HG02623 (cell line): ENCODE data around the gene SPATA33.

ENCODE experiments used
- ATAC-seq: cut with Tn5 transposase; IDR thresholded peaks from one replicate; pipeline ENCODE4 v1.9.1; 2021; ENCODE audit warnings: moderate library complexity; ENCODE audit not compliant: unreplicated experiment

SPATA33 gene

GRCh38 chr16:89657442-89658220, at the start of gene SPATA33, which contains the start of gene CHMP1A:
TSS of gene SPATA33 (plus strand) at chr16:89657836. CDS start at chr16:89657912, 76 bp downstream.
TSS of gene CHMP1A (minus strand) at chr16:89657708. CDS start at chr16:89657588, 120 bp downstream.
- peak; percentile 88 for ATAC-seq

GRCh38 chr16:89607937-89608740, 49.5 kb upstream of the SPATA33 start:
- no peak for ATAC-seq

GRCh38 chr16:89610108-89610453, 47.6 kb upstream of the SPATA33 start:
- ATAC-seq = no peak

- ATAC-seq = no peak
Observed at GRCh38 chr16:89612415-89613166, 45.0 kb upstream of the SPATA33 start.

DNA sequence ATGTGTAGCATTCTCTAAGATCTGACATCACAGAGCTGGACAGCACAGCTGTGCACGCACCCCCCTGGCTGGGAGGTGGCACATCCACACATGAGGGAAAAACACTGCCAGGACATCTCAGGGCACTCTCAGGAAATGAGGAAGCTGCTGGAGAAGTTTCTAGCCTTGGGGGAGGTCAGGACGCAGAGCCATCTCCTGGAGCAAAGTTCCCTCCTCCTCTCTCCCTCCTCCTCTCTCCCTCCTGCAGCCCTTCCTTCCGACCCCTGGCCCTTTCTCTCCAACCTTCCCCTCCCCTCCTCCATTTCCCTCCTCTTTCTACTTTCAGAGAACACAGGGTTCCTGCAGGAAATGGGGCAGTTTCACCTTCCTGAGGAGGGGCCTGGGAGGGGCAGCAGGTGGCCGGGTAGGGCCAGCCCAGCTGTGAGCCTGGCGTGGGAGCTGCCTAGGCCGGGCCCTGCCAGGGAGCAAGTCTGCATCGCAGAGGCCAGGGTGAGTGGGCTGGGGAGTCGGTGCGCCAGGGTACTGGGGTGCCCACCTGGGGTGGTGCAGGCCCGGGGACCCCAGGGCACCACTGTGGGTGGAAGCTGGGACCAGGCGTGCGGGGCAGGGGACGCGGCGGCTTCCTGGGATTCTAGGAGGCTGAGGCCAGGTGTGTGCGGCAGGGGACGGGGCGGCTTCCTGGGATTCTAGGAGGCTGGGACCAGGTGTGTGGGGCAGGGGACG, 44.2 kb upstream of the SPATA33 start, which contains the start of gene DPEP1:
TSS of gene DPEP1 (plus strand) at position 412 of the 723 bp plus-strand sequence. CDS start 16,769 bp downstream, outside the sequence.
- no peak for ATAC-seq

DNA sequence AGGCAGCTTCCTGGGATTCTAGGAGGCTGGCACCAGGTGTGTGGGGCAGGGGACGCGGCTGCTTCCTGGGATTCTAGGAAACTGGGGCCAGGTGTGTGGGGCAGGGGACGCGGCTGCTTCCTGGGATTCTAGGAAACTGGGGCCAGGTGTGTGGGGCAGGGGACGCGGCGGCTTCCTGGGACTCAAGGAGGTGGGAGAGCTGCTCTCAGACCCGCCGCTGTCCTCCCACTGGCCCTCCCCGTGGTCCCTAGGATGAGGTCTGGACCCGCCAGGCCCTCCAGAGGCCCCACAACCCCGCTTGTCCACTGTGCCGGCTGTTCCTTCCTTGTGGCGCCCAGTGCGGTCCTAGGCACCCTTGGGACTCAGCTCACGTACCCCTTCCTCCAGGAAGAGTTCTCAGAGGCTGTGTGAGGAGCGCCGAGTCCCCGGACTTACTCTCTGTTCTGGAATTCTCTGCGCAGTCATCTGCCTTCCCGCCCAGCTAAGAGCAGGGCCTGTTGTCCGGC, 43.6 kb upstream of the SPATA33 start:
- ATAC-seq = no peak

- ATAC-seq = no peak
Observed at GRCh38 chr16:89615176-89615575, 42.5 kb upstream of the SPATA33 start.

GRCh38 chr16:89615596-89616090, 42.0 kb upstream of the SPATA33 start:
- ATAC-seq = no peak

GRCh38 chr16:89616623-89617022, 41.0 kb upstream of the SPATA33 start:
- ATAC-seq = no peak

DNA sequence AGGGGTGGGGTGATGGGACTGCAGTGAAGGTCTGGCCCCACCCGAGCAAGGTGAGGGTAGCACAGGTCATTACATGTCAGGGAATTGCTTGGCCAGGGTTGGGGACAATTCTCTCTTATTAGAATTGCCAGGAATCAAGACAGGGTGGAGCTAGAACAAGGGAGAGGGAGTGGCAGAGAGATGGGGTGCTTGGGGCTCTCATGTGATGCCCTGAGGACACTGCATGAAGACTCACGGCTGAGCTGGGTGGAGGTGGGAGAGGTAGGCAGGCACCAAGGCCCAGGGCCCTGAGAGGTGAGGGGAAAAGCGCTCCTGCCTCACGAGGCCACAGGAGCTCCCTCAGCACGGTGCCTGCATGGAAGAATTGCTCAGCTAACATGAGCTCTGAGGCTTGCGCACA, 40.6 kb upstream of the SPATA33 start:
- no peak for ATAC-seq

GRCh38 chr16:89618109-89618998, 39.3 kb upstream of the SPATA33 start:
- ATAC-seq = no peak

DNA sequence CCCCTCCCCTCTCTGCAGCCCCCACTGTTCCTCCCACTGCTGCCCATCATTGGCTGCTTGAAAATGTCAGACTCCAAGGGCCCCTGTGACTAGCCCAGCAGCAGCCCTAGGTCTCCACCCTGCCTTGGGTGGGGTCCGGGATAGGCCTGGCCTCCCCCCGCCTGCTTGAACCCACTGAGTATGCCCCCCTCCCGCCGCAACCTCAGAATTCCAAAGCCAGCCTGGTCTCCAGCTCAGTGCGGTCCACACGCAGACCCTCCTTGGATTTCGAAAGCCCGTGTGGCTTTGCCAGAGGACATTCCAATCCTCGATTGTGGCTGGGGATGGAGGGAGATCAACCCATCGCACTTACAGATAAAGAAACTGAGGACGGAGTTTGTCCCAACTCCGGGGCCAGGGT, 37.8 kb upstream of the SPATA33 start:
- ATAC-seq = no peak

DNA sequence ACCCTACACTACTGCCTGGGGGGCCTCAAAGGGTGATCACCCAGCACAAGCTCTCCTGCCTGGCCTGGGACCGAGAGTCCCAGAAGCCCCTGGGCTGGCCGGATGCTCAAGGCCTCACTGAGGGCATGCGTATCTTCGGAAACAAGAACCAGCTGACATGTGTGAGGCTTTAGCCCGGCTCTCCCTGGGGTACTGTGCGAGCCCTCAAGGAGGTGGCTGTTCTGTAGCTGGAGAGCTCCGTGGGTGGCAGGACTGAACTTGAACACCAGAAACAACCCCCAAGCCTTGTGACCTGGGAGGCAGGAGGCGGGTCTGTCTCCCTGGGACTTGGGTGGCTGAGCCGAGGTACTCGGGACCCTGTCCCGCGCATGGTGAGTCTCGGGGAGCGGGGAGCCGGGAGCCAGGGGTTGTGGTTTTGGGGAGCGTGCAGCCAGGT, 37.2 kb upstream of the SPATA33 start:
- ATAC-seq = no peak

DNA sequence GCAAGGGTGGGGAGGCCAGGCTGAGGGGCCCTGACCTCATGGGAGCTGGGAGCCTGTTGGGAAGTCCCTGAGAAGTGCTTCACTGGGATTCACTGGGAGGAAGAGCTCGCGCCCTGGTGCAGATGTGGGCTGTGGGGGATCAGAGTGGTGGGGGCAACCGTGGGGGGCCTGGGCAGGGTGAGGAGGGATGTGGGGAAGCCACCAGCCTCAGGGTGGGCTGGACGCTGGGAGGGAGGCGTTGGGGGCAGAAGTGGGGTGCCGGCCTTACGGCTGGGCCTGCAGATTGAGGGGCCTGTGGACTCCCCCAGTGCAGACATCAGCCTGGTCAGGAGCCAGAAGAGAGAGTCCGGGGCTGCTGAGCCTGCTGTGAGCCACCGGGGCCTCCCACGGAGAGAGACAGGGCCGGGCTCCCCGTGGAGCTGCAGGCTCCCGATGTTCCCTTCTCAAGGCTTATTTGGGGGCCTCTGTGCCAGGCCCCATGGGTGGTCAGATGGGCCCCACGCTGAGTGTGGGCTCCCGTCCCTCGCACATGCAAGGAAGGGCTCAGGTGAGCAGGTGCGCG, 36.4 kb upstream of the SPATA33 start:
- no peak for ATAC-seq

DNA sequence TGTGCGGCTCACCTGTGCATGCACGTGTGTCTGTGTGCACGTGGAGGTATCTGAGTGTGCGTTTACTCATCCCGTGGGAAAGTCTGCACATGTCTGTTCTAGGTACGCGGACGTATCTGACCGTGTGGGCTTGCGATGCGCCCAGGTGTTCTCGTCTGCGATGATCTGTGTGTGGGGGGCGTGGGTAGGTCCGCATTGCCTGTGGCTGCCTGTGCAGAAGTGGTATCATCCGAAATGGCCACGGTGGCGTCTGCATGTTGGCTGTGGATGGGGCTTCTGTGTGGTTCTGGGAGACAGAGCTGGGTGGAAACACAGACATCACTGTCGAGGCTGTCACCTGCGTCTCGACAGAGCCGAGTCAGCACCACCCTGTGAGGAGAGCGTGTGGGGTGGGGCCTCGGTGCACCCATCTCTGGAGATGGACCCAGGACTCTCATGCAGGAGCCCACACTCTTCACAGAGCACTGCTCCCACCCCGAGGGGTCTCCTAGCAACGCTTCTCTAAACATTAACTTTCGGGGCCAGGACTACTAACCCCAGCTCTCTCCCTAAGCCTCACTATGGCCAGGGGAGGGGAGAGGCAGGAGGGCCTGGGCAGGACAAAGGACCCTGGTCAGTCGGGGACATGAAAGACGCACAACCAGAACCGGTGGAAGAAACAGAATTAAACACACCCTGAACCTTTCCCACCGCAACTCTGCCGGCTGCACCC, 35.8 kb upstream of the SPATA33 start:
- no peak for ATAC-seq

DNA sequence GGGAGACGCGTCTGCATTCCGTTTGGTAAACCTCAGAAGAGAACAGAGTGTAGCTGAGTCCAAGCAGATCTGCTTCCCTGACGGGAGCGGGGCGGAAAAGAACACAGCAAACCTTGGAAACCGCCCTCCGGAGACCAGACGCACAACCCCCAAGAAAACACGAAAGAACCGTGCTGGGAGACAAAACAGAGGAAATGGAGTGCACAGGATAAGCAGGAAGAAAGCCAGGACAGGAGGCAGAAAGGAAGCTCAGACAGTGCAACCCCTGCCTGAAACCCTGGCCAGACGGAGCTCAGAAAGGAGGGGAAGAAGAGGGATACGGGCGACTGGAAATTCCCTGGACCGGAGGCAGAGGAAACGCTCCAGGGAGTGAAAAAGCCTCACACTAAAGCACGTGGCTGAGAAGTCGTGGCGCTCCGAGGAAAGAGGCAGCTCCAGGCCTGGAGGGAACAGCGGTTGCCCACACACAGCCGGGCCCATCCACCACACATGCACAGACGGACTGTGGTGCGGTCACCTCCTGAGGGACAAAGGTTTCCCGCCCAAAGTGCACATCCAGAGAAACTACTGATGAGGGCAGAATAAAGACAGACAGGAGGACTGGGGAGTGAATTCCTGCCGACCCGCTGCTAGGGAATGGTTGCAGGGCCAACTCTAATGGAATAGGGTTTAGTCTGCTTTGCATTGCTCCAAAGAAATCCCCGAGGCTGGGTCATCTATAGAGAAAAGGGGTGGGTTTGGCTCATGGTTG, 34.0 kb upstream of the SPATA33 start:
- no peak for ATAC-seq
